HG03060 (cell line): ENCODE results near the gene G6PC2.

ENCODE experiments used
- ATAC-seq: cut with Tn5 transposase; IDR thresholded peaks from one replicate; pipeline ENCODE4 v1.9.1; 2021; ENCODE audit warnings: low read depth, moderate number of reproducible peaks; ENCODE audit not compliant: unreplicated experiment

Gene G6PC2

DNA sequence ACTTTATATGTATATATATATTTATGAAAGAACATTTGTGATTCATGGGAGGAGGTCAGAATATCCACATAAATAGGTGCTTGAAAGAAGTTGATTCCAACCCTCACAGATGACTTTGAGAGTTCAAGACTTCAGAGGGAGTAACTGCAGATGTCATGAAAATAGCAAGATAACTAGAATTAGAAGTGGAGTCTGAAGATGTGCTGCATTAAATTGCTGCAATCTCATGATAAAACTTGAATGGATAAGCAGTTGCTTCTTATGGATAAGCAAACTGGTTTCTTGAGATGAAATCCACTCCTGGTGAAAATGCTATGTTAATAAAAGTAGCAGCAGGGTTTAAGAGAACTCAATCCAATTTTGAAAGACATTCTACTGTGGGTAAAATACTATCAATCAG is 40.2 kb downstream of the G6PC2 start:
- no peak for ATAC-seq

DNA sequence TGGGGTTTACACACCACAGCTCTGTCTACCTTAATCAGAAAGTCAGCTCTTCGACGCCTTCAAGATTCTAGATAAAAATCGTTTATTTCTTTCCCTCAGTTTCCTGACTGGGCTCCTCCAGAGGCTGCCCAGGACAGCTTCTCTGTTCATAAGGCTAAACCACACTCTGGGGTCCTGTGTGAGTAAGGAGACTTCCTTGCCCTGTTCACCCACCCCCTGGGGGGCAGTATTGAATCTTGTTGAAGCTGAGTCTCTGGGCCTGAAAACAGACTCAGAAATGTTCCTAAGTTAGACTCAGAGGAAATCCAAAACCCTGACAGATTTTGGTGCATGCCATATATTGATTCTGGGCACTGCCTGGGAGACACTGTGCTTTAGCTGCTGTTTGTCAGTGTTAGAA is 43.0 kb downstream of the G6PC2 start:
- no peak for ATAC-seq

DNA sequence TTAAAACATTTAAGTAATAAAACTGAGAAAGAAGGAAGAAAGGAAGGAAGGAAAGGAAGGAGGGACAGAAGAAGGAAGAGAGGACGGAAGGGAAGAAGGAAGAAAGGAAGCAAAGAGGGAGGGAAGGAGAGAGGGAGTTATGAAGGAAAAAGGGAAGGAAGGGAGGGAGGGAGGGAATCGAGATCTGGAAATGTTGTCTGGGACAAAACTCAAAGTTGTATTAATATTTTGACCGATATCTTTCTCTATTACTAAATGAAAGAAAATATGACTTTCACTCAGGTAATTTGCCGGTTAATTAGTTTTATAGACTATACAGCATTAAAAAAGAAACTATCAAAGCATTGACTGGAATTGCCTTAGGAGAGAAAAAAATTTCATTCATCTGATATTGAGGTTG is 44.4 kb downstream of the G6PC2 start:
- no peak for ATAC-seq

DNA sequence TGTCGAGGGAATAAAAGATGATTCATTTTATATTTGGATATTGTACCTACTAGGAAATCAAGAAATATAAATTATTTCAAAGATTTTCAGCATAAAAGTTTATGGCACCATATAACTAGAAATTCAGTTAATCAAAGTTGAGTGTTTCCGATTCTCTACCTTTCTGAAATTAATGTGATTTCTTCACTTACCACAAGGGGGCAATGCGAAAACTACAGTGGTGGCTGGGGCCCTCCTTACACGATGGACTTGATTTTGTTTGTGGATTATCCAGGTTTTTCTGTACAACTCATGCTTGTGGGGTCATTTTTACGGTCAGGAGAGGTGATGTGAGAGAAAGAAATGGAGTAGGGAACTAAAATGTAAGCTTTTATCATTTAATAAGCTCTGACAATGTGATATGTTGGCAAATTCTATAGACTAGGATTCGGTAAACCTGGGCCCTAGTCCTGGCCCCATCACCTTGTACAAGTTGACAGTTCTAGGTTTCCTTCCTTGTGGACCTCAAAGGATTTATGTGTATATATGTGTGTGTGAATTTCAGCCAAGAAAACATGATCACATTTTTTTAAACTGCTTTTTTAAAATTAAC is 47.6 kb downstream of the G6PC2 start:
- no peak for ATAC-seq

DNA sequence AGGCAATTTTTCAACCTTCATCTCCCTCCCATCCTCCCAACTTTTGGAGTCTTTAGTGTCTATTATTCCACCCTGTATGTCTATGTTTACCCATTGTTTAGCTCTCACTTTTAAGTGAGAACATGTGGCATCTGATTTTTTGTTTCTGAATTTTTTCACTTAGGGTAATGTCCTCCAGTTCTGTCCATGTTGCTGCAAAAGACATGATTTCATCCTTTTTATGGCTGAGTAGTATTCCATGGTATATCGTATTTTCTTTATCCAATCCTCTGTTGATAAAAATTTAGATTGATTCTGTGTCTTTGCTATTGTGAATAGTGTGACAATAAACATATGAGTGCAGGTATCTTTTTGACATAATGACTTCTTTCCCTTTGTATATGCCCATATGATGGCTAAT is 48.2 kb downstream of the G6PC2 start:
- ATAC-seq: no peak

DNA sequence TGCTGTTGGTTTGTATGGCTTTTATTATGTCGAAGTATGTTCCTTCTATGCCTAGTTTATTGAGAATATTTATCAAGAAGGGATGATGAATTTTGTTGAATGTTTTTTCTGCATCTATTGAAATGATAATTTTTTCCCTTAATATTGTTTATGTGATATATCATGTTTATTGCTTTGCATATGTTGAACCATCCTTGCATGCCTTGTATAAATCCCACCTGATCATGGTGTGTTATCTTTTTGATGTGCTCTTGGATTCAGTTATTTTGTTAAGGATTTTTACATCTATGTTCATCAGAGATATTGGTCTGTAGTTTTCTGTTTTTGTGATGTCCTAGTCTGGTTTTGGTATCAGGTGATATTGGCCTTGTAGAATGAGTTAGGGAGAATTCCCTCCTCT is 50.8 kb downstream of the G6PC2 start:
- ATAC-seq: no peak

DNA sequence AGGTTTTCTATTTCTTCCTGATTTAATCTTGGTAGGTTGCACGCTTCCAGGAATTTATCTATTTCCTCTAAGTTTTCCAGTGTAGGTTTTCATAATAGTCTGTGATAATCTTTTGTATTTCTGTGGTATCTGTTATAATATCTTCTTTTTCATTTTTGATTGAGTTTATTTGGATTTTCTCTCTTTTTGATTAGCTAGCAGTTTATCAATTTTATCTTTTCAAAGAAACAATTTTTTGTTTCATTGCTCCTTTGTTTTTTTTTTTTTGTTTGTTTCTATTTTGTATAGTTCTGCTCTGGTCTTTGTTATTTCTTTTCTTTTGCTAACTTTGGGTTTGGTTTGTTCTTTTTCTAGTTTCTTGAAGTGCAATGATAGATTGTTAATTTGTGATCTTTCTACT is 51.3 kb downstream of the G6PC2 start:
- no peak for ATAC-seq

DNA sequence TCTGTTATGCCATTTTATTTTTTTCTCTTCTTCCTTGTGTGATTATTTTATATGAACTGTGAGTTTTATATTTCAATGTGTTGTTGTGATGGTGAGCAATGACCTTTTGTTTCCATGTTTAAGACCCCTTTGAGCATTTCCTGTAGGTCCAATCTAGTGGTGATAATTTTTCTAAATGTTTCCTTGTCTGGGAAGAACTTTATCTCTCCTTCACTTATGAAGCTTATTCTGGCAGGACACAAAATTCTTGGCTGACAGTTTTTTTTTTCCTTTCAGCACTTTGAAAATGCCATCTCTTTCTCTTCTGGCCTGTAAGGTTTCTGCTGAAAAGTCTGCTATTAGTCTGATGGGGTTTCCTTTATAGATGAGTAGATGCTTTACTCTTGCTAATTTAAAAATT is 53.2 kb downstream of the G6PC2 start:
- no peak for ATAC-seq

DNA sequence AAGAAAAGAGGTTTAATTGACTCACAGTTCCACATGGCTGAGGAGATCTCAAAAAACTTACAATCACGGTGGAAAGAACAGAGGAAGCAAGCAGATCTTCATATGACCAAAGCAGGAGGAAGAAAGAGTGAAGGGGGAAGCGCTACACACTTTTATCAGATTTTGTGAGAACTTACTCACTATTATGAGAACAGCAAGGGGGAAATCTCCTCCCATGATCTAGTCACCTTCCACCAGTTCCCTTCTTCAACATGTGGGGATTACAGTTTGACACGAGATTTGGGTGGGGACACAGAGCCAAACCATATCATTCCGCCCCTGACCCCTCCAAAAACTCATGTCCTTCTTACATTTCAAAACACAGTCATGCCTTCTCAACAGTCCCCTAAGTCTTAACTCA is 54.2 kb downstream of the G6PC2 start:
- no peak for ATAC-seq

DNA sequence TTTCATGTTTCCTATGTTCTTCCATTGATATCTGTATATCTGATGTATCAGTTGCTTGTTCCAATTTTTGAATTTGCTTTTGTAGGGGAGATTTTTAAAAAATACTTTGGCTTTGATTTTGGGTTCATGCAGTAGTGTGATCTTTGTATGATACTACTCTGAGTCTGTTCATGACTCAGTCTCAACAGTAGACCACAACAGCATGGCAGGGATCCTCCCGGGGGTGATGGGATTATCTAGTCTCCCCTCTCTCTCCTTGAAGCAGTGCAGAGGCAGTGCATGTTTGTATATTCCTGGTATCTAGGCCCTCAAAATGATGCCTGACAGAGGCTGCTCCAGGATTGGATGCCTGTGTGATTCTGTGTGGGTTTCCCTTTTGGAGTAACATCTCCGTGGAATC is 55.3 kb downstream of the G6PC2 start:
- no peak for ATAC-seq
